Right lobe of liver (tissue), 6 donors: ENCODE measurements around the gene ZNF485. TPM values are rescaled to one million over a fixed set of nuclear protein-coding genes. Genes with fewer than 3 reads are reported as not detected.
"Not testable (repeated sequence)": the region's sequence is repeated elsewhere in the genome, so short reads cannot be mapped to it uniquely, and the experiment has no call there.

Experiments
- ATAC-seq, 4 donors: fragments of 200-7000 bp; cut with Tn5 transposase; one replicate each; pipeline ENCODE4 v1.9.1; 2020; ENCODE audit warnings: mild to moderate bottlenecking in 4 of 4, moderate library complexity in 4 of 4
- DNase-seq, 3 donors: peaks; one replicate each; pipeline ENCODE4 v3.0.0-alpha.2; 2020
- H3K27ac ChIP-seq, 3 donors: fragments of 200-600 bp; one replicate each; pipeline ENCODE4 v1.8.0; 2022
- H3K27me3 ChIP-seq, 2 donors: fragments of 200-600 bp; one replicate each; pipeline ENCODE4 v1.8.0; 2022
- H3K36me3 ChIP-seq, 4 donors: fragments of 200-600 bp; sonication (generic) in 1 of 4; one replicate each; pipeline versions ENCODE4 v1.5.1 to v1.8.0; 2017 to 2022; ENCODE audit warnings: control low read depth in 1 of 4
- H3K4me1 ChIP-seq, 4 donors: fragments of 200-600 bp; sonication (generic) in 1 of 4; one replicate each; pipeline versions ENCODE4 v1.5.1 to v1.8.0; 2017 to 2022; ENCODE audit warnings: control low read depth in 1 of 4
- H3K4me3 ChIP-seq, 3 donors: fragments of 200-600 bp; one replicate each; pipeline ENCODE4 v1.8.0; 2022
- H3K9me3 ChIP-seq, 4 donors: fragments of 200-600 bp; sonication (generic) in 1 of 4; one replicate each; pipeline versions ENCODE4 v1.5.1 to v1.8.0; 2017 to 2022; ENCODE audit warnings: control low read depth in 1 of 4
- POLR2A ChIP-seq: fragments of 450-650 bp; IDR thresholded peaks from one replicate; pipeline ENCODE4 v1.6.1; 2017; ENCODE audit warnings: antibody characterized with exemption, mild to moderate bottlenecking
- WGBS: methylation state at CpG from one replicate; pipeline ENCODE4 v1.1.6; 2018; ENCODE audit warnings: low coverage, low lambda C conversion rate; ENCODE audit not compliant: insufficient coverage; ENCODE audit errors: missing lambda C conversion rate; 5-methylcytosine and 5-hydroxymethylcytosine counted together
- intact Hi-C, 2 donors: fragments of 100-400 bp; cut with DNase I; formaldehyde crosslinking; loops; one replicate each; pipeline versions ENCODE4 v1.11.2 to v1.14.1; 2022
- total RNA-seq, 6 experiments: library from RNA; depleted of rRNA in 2 of 6; stranded (reverse); fragments of >200 nt in 2 of 6; fragmentation: NEBNext Ultra II Directional in 3 of 6; extraction: Animal tissue kit (Norgen Biotek cat#: 25700) in 3 of 6; gene quantifications; one replicate each; pipeline versions ENCODE4 v1.1.0 to v1.2.4, GENCODE V29; 2016 to 2023
- TF ChIP-seq, protein P1 (sequence below), 4 donors: fragments of 200-600 bp in 3 of 4; fragments of 450-650 bp in 1 of 4; IDR thresholded peaks; one replicate each; pipeline versions ENCODE4 v1.5.1 to v1.8.0; 2016 to 2022; ENCODE audit warnings: antibody characterized with exemption in 4 of 4, mild to moderate bottlenecking in 2 of 4
- donor health status: DM: no; HTN: yes; CAD: no.
- donor health status: DM: no; HTN: no; CAD: no.
- donor health status: DM: no; HTN: no; CAD: no.
- donor health status: DM: no; HTN: yes; CAD: no.
- donor health status: DM: no; HTN: yes; CAD: no.

The ZNF485 gene
- total RNA-seq, 6 experiments from 2014 or later, result 1.1 to 3.8 (median 2.1) TPM

- intact Hi-C loops, result no loop called here
- TF ChIP-seq POLR2A, result no peak
- TF ChIP-seq, protein P1, sequence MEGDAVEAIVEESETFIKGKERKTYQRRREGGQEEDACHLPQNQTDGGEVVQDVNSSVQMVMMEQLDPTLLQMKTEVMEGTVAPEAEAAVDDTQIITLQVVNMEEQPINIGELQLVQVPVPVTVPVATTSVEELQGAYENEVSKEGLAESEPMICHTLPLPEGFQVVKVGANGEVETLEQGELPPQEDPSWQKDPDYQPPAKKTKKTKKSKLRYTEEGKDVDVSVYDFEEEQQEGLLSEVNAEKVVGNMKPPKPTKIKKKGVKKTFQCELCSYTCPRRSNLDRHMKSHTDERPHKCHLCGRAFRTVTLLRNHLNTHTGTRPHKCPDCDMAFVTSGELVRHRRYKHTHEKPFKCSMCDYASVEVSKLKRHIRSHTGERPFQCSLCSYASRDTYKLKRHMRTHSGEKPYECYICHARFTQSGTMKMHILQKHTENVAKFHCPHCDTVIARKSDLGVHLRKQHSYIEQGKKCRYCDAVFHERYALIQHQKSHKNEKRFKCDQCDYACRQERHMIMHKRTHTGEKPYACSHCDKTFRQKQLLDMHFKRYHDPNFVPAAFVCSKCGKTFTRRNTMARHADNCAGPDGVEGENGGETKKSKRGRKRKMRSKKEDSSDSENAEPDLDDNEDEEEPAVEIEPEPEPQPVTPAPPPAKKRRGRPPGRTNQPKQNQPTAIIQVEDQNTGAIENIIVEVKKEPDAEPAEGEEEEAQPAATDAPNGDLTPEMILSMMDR (IDR thresholded peaks at IDR 0.05), result no peak
- H3K27ac ChIP-seq, result no peak overlapping the region
- 57% methylated on average over 4 of the region's 4 CpGs for WGBS
- H3K4me3 ChIP-seq, result no peak overlapping the region
- H3K9me3 ChIP-seq, result no peaks in the 10 kb centered on the region
- H3K27me3 ChIP-seq, result no peaks in the 10 kb centered on the region
- H3K4me1 ChIP-seq, result no peaks in the 10 kb centered on the region
- ATAC-seq (no peak), DNase-seq (no peak)
- H3K36me3 ChIP-seq, result no peaks in the 10 kb centered on the region
Measured at GRCh38 chr10:43584051-43584450, 22.2 kb upstream of the ZNF485 start.

DNA sequence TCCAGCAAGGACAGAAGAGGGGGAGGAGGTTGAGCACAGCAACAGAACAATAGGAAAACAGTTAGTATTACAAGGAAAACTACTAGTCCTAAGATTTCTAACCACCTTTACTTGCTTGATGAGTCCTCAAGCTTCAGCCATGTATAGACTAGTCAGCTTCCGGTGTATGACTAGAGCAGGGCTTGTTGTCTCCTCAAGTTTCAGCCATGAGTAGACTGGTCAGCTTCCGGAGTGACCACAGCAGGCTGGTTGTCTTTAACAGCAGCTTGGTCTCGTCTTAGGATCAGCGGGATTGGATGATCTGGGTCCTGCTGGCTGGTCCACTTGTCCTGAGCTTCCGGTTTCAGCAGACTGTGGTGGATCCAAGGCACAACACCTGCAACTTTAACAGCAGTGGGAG is 21.2 kb upstream of the ZNF485 start:
- no peak for ATAC-seq
- Histone ChIP-seq H3K4me3 (no peak overlapping the region), H3K36me3 (no peaks in the 10 kb centered on the region), H3K4me1 (no peaks in the 10 kb centered on the region), H3K27ac (no peak overlapping the region), H3K27me3 (no peaks in the 10 kb centered on the region), H3K9me3 (no peaks in the 10 kb centered on the region)
- no CpG with 5 or more reads among the region's 5 CpGs for WGBS
- intact Hi-C loops, result no loop called here
- TF ChIP-seq POLR2A, result no peak
- DNase-seq, result no peak

GRCh38 chr10:43585981-43586729 is 20.1 kb upstream of the ZNF485 start:
- DNase-seq (no peak), ATAC-seq (no peak)
- 51% methylated on average over 8 of the region's 9 CpGs for WGBS

GRCh38 chr10:43586730-43587115 is 19.5 kb upstream of the ZNF485 start:
- H3K27me3 ChIP-seq, H3K4me1 ChIP-seq, H3K27ac ChIP-seq, H3K4me3 ChIP-seq, H3K36me3 ChIP-seq, ATAC-seq, intact Hi-C loops, H3K9me3 ChIP-seq, DNase-seq: not testable (repeated sequence)
- 57% methylated on average over 3 of the region's 3 CpGs for WGBS

More at GRCh38 chr10:43585981-43586729, 20.1 kb upstream of the ZNF485 start:
- TF ChIP-seq, protein P1 (IDR thresholded peaks at IDR 0.05), result no peak
- TF ChIP-seq POLR2A, result no peak
- Histone ChIP-seq H3K9me3 (no peaks in the 10 kb centered on the region), H3K4me3 (no peak overlapping the region), H3K36me3 (no peaks in the 10 kb centered on the region), H3K27ac (no peak overlapping the region), H3K4me1 (no peaks in the 10 kb centered on the region), H3K27me3 (no peaks in the 10 kb centered on the region)
- intact Hi-C loops, result no loop called here

DNA sequence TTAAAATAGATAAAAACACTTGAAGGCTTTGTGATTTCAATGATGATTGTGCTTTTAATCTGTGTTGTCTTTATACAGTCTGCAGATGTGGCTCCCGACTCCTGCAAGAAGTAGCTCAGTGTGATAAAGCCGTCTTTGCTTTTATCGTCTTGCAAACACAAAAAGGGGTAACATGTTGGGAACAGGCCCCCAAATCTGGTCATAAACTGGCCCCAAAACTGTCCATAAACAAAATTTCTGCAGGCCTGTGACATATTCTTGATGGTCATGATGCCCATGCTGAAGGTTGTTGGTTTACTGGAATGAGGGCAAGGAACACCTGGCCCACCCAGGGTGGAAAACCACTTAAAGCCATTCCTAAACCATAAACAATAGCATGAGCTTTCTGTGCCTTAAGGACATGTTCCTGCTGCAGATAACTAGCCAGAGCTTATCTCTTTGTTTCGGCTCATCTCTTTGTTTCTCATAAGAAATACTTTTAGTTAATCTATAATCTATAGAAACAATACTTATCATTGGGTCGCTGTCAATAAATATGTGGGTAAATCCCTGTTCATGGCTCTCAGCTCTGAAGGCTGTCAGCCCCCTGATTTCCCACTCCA is 14.8 kb upstream of the ZNF485 start:
- H3K27ac ChIP-seq, result no peak overlapping the region
- ATAC-seq (no peak), DNase-seq (no peak)
- no peaks in the 10 kb centered on the region for H3K9me3 ChIP-seq
- peaks cover 0 to 4% (median 2%) of the 10 kb centered on the region in 4 donors for H3K4me1 ChIP-seq
- H3K36me3 ChIP-seq, result no peaks in the 10 kb centered on the region
- H3K4me3 ChIP-seq, result no peak overlapping the region
- WGBS, result 77% methylated on average over 5 of the region's 5 CpGs
- TF ChIP-seq, protein P1 (IDR thresholded peaks at IDR 0.05), result no peak
- no peak for TF ChIP-seq POLR2A
- H3K27me3 ChIP-seq, result no peaks in the 10 kb centered on the region
- intact Hi-C loops, result no loop called here
